ENCODE measurements around the gene ST3GAL5.
"Not testable (repeated sequence)": the region's sequence is repeated elsewhere in the genome, so short reads cannot be mapped to it uniquely, and the experiment has no call there.

ST3GAL5 gene

DNA sequence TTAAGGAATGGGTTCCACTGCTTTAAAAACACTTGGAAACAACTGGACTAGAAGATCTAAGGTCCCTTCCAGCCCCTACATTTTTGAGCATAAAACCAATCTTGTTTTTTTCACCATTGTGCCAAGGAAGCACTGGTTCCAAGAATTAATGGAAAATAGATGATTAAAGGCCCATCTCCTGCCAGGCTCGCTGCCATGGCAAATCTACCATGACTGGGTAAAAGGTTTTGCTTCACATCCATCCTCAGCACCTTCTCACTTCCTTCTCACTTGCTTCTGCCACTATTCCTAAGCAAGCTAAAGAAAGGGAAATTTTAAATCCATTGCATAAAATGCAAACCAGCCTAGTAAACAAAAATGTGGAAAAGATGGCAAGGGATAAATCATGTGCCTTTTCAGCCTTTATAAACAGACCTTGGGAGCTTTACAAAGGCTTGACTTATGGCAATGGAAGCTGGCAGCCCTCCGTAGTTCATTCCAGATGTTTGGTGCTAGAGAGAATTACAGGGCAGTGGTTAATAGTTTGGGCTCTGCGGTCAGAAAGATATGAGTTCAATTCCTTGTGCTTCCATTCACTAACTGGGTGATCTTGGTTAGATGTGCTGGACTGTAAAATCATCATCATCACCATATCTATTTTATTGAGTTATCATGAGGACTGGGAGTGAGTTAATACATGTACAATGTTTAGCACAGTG is 27.0 kb upstream of the ST3GAL5 start:
- DNase-seq: no peak

DNA sequence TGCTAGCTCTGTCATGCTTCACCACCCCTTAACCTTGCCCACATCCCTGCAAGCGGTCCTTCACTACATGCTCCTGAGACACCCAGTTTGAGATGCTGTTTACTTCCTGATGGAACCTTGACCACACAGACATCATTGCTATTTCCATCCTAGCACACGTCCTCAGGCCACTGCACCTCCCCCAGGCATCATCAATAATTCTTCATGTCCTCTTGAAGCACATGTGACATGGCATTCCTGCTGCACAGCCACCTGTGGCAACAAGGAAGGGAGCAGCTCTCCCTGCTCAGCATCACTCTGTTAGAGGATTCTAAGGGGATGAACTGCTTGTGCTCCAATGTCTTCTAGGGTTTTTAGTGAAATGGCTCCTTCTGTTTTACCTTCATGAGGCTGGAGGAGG is 26.1 kb upstream of the ST3GAL5 start:
- no peak for DNase-seq

- no peak for DNase-seq
Observed at GRCh38 chr2:85913884-85914881, 25.4 kb upstream of the ST3GAL5 start.

DNA sequence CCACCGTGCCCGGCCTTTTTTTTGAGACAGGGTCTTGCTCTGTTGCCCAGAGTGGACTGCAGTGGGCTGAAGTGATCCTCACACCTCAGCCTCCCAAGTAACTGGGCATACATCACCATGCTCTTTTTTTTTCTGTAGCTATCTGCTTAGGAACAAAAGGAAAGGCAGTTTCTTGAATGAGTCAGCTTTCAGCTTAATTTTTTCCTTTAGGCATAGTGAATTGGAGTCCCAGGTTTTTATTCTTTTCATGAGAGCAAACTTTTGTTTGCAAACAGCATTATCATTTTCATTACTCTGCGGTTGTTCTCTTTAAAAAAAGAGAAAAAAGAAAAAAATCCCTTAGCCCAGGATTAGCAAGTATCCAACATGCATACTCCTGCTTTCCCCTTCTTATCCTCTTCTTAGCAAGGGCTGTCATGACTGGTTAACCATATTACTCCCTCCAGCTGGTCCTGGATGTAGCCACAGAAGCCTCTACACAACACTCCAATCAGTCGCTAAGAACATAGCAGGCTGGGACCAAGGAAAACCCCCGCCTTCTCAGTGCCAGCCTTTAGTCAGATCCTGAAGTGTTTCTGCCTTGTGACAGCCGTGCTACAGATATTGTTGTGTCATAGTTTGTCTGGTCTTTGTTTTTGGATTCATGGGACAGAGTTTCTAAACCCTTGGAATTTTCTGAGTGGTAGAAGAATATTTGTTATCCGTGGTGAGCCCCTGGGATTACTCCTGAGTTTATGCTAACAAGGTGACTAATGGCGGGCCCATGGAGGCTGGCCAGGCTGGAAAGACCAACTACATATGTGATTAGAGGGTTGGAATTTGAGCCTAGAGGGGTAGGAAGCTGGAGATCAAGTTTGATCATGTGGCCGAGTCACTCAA is 23.3 kb upstream of the ST3GAL5 start:
- DNase-seq: peak; percentile 34

DNA sequence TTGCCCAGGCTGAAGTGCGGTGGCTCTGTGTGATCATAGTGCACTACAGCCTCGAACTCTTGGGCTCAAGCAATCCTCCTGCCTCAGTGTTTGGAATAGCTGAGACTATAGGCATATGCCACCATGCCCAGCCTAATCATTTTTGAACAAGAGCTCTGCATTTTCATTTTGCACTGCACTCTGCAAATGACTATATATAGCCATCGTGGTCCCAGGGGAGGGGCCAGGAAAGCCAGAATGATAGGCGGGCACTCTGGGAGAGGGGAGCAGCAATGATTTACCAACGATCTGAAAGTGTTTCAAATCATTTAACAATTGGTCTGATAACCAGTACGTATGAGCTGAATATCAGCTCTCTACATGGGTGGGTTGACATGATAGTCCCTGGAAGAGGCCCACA is 22.3 kb upstream of the ST3GAL5 start:
- no peak for DNase-seq

DNA sequence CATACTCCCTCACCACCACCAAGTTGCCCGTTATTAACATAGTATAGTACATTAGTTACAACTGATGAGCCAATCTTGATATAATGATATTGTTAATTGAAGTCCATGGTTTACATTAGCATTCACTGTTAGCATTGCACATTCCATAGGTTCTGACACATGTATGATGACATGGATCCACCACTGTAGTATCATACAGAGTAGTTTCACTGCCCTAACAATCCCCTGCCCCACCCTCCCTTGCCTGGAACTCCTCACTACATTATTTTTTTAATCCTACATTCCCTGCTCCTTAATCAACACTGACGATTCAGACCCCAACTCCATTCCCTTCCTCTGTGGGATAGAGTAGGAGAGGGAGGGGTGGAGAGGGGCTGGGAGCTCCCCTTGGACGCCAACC is 20.2 kb upstream of the ST3GAL5 start:
- no peak for DNase-seq

- no peak for DNase-seq
Observed at GRCh38 chr2:85908506-85908905, 19.7 kb upstream of the ST3GAL5 start.

DNA sequence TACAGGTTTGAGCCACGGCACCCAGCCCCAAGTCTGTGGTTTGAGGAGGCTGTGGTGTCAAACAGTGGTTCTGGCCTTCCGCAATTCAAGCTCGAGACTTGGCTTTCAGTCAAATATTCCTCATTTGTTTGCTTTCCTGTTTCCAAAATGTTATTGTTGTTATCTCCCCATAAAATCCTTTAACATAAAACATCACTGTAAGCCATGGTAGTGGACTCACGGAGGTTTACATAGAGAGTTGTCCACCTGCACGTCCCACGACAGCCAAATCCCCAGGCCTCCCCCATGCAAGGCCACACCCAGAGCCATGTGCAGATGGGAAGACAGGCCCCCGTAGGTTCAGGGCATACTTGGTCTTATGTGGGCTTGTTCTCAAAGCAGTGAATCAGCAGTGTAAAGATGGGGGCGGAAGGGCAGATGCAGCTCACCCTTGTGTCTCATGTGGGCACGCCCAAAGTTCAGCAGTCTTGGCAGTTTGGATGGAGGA is 18.9 kb upstream of the ST3GAL5 start:
- DNase-seq: no peak

GRCh38 chr2:85906748-85907147 is 18.0 kb upstream of the ST3GAL5 start:
- no peak for DNase-seq

DNA sequence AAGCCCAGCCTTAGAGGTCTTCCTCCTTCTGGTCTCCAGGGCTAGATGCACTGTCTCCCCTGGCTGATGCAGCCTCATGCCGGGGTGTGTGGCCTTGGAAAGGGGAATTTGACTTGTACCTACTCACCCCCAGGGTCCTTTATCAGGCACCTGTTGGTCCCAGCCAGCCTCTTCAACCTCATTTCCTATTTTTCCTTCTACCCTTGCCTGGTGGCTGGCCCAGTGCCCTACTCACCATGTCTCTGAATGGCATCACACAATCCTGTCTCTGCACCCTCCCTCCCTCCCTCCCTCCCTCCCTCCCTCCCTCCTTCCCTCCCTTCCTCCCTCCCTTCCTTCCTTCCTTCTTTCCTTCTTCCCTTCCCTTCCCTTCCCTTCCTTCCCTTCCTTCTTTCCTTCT is 17.1 kb upstream of the ST3GAL5 start:
- no peak for DNase-seq

DNA sequence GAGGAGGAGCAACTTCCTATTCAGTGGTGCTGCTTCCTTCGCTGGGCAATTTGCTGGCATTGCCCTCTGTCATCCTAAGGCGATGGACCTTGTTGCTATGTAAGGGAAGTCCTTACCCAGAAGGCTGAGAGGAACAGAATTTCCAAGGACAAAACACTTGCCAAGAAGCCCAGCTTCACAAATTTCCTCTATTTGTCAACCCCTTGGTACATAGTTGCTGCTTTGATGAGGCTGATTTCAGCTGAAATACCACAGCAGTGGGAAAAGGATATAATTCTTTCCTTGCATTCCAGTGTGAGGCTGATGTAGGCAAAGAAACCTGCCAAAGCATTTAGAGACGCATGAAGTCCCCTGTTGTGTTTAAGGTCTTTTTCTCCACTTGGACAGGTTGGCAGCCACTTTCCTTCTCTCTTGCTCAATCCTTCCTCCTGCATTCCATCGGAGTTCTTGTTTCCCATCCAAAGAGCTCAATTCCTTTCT is 16.4 kb upstream of the ST3GAL5 start:
- no peak for DNase-seq

DNA sequence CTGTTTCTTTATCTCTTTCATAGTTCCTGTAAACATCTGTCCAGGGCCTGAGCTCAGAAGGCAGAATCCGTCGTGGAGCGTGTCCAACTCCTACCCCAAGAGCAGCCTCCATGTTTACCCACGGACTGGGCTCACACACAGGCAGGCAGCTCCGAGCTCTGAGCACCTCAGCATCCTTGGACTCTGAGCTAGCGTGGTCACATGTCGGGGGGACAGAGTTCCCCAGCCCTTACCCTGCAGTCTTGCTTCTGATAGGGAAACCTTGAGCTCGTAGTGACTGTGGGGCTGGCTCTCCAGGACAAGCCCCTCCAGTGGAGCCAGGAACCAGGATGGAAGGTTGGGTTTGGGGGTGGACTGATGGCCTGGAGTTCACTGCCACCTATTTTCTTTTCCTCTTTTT is 15.1 kb upstream of the ST3GAL5 start:
- DNase-seq: no peak

DNA sequence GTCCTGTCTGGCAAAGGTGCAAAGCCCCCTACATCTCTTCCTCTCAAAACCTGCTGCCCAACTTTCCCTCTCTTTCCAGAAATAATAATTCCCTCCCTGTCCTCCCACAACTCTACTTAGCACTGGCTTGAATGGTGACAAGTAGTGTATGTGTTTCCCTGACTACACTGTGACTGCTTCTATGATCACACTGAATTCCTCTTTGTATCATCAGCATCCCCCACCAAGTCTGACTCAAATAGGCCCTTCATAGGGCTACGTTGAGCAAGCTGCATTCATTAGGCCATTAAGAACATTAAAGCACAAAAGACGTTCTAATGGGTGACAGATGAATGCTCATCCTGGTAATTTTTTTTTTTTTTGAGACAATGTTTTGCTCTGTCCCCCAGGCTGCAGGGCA is 13.7 kb upstream of the ST3GAL5 start:
- DNase-seq: no peak

DNA sequence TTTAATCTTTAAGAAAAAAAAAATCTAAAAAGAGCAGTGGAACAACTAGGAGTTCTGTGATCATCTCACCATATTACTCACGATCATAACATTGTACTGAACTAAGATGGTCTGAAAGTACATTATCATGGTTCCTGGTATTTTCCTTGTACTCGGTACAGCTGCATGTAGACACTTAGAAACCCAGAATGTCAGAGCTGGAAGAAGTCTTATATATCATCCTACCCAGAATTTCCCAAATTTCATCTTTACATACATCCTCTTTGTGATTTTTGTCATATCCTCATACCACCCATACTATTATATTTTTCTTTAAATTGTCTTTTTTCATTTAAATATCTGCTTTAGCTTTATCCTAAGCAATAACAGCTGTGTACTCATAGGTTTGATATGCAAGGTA is 12.4 kb upstream of the ST3GAL5 start:
- no peak for DNase-seq

DNA sequence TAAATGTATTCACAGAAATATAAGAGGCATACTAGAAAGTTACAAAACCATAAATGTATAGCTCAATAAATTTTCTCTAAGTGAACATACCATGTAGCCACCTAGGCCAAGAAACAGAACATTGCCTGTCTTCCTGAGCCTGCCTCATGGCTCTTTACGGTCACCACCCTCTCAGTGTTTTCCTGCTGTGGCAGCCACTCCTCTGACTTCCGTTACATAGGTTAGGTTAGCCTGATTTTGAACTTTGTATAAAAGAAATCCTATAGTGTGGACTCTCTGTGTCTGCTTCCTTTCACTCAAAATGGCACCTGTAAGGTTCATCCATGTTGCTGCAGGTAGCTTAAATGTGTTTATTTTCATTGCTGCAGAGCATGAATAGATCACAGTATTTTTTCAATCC is 11.6 kb upstream of the ST3GAL5 start:
- DNase-seq: no peak

DNA sequence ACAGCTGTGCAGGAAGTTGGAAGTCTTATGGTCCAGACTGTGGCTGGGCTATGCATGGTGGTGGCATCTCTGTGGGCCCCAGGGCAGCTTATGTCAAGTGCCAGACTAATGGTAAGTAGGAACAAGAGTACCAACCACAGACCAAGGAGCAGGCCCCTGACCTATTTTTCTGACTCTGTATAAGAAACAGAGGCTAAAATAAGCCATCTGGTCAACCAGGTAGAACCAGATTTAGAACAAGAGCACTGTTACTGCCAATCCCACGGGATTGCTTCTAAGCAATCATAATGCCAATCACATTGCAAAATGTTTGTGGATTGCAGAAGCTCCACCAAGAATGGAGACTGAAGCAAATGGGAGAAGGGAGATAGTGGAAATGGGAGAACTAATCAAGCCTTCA is 11.1 kb upstream of the ST3GAL5 start:
- DNase-seq: no peak

GRCh38 chr2:85899284-85899683 is 10.5 kb upstream of the ST3GAL5 start:
- no peak for DNase-seq

GRCh38 chr2:85898881-85899280 is 10.1 kb upstream of the ST3GAL5 start:
- no peak for DNase-seq

- not testable (repeated sequence) for DNase-seq
Observed at GRCh38 chr2:85894554-85895278, 5.9 kb upstream of the ST3GAL5 start.

DNA sequence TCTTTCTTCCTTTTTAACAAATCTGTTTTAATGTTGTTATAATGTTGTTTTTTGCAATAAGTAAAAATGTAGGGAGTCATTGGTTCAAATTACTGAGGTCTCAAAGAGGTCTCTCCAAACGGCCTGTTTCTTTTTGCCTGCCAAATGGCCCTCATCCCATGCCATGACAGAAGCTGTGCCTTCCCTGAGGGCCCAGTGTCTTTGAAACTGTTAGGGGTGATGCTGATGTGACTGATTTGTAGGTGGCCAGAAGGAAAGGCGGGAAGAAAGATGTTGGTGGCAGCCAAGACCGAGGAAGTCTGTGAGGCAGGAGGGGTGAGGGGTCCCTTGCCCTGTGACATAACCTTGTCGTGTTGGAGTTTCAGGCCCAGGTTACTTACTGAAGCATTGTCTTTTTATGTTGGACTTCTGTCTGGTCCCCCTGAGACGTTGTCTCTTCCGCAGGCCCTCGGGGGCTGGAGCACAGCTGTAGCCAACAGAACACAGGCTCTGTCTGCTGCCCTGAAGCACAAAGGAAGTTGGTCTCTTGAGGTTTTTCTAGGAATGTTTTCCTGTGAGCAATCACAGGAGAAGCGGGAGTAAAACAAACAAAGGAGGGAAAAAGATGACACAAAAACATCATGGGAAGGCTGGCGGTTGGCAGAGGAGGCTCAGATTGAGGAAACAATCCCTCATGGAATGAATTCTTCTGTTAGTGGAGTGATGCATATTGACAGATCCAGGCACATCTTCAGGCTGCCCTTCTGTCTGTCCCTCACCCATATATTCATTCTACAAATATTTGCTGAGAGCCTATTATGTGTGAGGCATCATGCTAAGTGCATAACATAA is 4.9 kb upstream of the ST3GAL5 start:
- no peak for DNase-seq
